Measurements from ENCODE around the gene TMEM201. TPM values are rescaled to one million over a fixed set of nuclear protein-coding genes. Genes with fewer than 3 reads are reported as not detected.

The TMEM201 gene
- total and polyA plus RNA-seq, 2 donors (not counting 3 experiments of a cell fraction or from before 2014, with no cell fraction given), result 8.3 to 24.8 TPM

DNA sequence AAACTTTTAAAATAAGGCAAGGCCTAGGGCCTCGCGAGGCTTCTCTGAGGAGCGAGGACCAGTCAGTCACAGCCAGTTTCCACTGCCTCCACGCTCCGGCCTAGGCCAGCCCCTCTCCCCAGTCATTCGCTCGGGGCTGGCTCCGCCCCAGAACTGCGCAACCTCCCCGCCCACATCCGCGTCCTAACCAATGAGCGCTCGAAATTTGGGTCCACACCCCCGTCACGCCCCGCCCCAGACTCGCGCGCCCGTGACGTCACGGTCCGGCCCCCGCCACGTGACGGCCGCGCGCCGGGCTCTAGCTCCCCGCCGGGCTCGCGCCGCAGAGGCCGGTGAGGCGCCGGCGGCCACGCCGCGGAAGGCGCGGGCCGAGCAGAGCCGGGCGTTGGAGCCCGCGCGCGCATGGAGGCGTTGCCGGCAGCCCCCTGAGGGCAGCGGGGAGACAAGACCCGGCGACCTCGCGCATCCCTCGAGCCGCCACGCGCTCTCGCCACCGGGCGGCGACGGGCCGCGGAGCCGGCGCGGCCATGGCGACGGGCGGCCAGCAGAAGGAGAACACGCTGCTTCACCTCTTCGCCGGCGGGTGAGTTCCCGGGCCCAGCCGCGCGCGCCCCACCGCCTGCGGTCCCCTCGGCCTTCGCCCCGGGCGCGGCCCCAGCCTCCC is 49.4 kb upstream of the TMEM201 start, which contains the start of gene SLC25A33:
Gene SLC25A33 (plus strand): TSS at position 301 of the 664 bp plus-strand sequence. CDS start 227 bp downstream, at position 528.
- no peaks in the 10 kb centered on the region for H3K9me3 ChIP-seq (replicated peaks; ENCODE audit: control insufficient read depth, insufficient read depth, low read length)
- H3K79me2 ChIP-seq (ENCODE audit: control insufficient read depth, insufficient read depth, low read length), result peaks cover 30% of the 10 kb centered on the region
- H3K4me2 ChIP-seq (ENCODE audit: insufficient read depth, low read length), result peak within 1 kb of the TSS; percentile 60
- H3K27ac ChIP-seq (ENCODE audit: insufficient read depth, low read depth, low read length), result peak within 1 kb of the TSS; percentile 70
- peak; percentile 79 for TF ChIP-seq POLR2AphosphoS5 (IDR thresholded peaks at IDR 0.05; ENCODE audit: insufficient read depth, low read depth, low read length)
- TF ChIP-seq JUN (IDR thresholded peaks at IDR 0.05; ENCODE audit: borderline replicate concordance, insufficient read depth, insufficient read length, low read depth), result no peak
- TF ChIP-seq MYC (IDR thresholded peaks at IDR 0.05; ENCODE audit: low read depth, low read length), result no peak
- TF ChIP-seq, protein P1, sequence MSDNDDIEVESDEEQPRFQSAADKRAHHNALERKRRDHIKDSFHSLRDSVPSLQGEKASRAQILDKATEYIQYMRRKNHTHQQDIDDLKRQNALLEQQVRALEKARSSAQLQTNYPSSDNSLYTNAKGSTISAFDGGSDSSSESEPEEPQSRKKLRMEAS (IDR thresholded peaks at IDR 0.05; ENCODE audit: insufficient read depth, insufficient read length), result peak; percentile 58
- TF ChIP-seq POLR2A (IDR thresholded peaks at IDR 0.05; ENCODE audit: low read depth, low read length), result peak; percentile 90
- TF ChIP-seq FOS (IDR thresholded peaks at IDR 0.05; ENCODE audit: borderline replicate concordance, insufficient read depth, low read length), result no peak
- DNase-seq (ENCODE audit: low read depth, low spot score) (peak; percentile 98), FAIRE-seq (peak; percentile 96)
- peak within 1 kb of the TSS; percentile 12 to 62 (median 52) for H3K4me3 ChIP-seq (replicated peaks in 1 of 3; ENCODE audit: insufficient read depth in 1 of 3, low read depth in 1 of 3, low read length in 3 of 3)
- no peaks in the 10 kb centered on the region for H4K20me1 ChIP-seq (replicated peaks; ENCODE audit: control insufficient read depth, extremely low read depth, insufficient read depth, low read length)
- POLR2A ChIA-PET, result interaction anchor here (0.6 to 0.7 kb wide), 2 partner anchors 16 to 24 kb away, joined by 3 to 6 read pairs; no protein-coding TSS in a partner anchor
- peak within 1 kb of the TSS; percentile 65 for H2AFZ ChIP-seq (ENCODE audit: low read depth, low read length)
- intact Hi-C loops (cut with micrococcal nuclease), result loop anchor here (1.0 kb wide), 2 partner anchors 22 to 50 kb away; no protein-coding TSS in a partner anchor
- no peaks in the 10 kb centered on the region for H3K9me1 ChIP-seq (replicated peaks; ENCODE audit: control insufficient read depth, extremely low read depth, insufficient read depth, low read length)
- no peaks in the 10 kb centered on the region for H3K27me3 ChIP-seq (ENCODE audit: control insufficient read depth in 2 of 2, insufficient read depth in 2 of 2, low read length in 2 of 2)
- no TSS peak for BruUV-seq (replicated peaks)
- H3K9ac ChIP-seq (replicated peaks; ENCODE audit: extremely low read depth, insufficient read depth, low read length), result peak within 1 kb of the TSS; percentile 65
- CTCF ChIA-PET, result interaction anchor here (0.5 to 1.1 kb wide), 4 partner anchors 9 to 48 kb away, joined by 3 to 5 read pairs (median 5); no protein-coding TSS in a partner anchor
- dilution Hi-C loops (cut with MboI; ENCODE audit: extremely low pct_ligation_motif_present, low sequenced_read_pairs), result no loop called here
- no peaks in the 10 kb centered on the region for H3K36me3 ChIP-seq (ENCODE audit: control insufficient read depth in 2 of 2, extremely low read depth in 1 of 2, insufficient read depth in 2 of 2, low read length in 2 of 2)
- peaks cover 15% of the 10 kb centered on the region for H3K4me1 ChIP-seq (ENCODE audit: control insufficient read depth, extremely low read depth, insufficient read depth, low read length)
